Panc1 (cell line): ENCODE measurements around the gene SELENOM. TPM values are rescaled to one million over a fixed set of nuclear protein-coding genes. Genes with fewer than 3 reads are reported as not detected.
A peak's percentile ranks its signal among the peaks of the same experiment; 100 is the strongest.

ENCODE experiments used
- ATAC-seq: fragments of 200-7000 bp; cut with Tn5 transposase; 2 replicates; pipeline ENCODE4 v1.9.1; 2020; ENCODE audit warnings: mild to moderate bottlenecking, moderate library complexity
- BruUV-seq: library from RNA; stranded (reverse); fragments of 400-500 nt; replicated peaks from 2 replicates; lab custom pipeline; 2021; lab: Mats Ljungman, UMichigan
- CTCF ChIA-PET: fragments of 300-600 bp; sonication (Branson Sonifier 250); formaldehyde crosslinking; loops from one replicate; lab custom pipeline; 2022; ENCODE audit warnings: antibody characterized with exemption; lab: Charles Lee
- POLR2A ChIA-PET: fragments of 300-600 bp; sonication (Branson Sonifier 250); formaldehyde crosslinking; loops from one replicate; lab custom pipeline; 2022; ENCODE audit warnings: antibody characterized with exemption; lab: Charles Lee
- DNase-seq: peaks from one replicate; pipeline ENCODE4 v3.0.0-alpha.2; 2010; ENCODE audit warnings: low read depth, low spot score
- H3K27ac ChIP-seq: 2 replicates; pipeline ENCODE4 v1.5.1; 2011; ENCODE audit warnings: mild to moderate bottlenecking, low read length, inconsistent platforms
- H3K27me3 ChIP-seq: fragments of 200-500 bp; sonication (Bioruptor generic); 2 replicates; pipeline ENCODE4 v1.6.0; 2014; ENCODE audit warnings: low read length, inconsistent platforms; ENCODE audit not compliant: control insufficient read depth, insufficient read depth
- H3K36me3 ChIP-seq: fragments of 200-500 bp; sonication (Bioruptor generic); 2 replicates; pipeline ENCODE4 v1.5.1; 2014; ENCODE audit warnings: inconsistent platforms, mild to moderate bottlenecking, low read length, moderate library complexity; ENCODE audit not compliant: control insufficient read depth, insufficient read depth
- H3K4me1 ChIP-seq: 2 replicates; pipeline ENCODE4 v1.5.1; 2011; ENCODE audit warnings: inconsistent platforms, mild to moderate bottlenecking, low read length, moderate library complexity; ENCODE audit not compliant: control insufficient read depth, insufficient read depth
- H3K4me3 ChIP-seq, 2 experiments: 2 replicates each; pipeline ENCODE4 v1.5.1; 2011 to 2012; ENCODE audit warnings: low read depth in 2 of 2, low read length in 2 of 2, mild to moderate bottlenecking in 2 of 2, inconsistent platforms in 1 of 2, moderate library complexity in 1 of 2
- H3K9me3 ChIP-seq: fragments of 200-500 bp; sonication (Bioruptor generic); 2 replicates; pipeline ENCODE4 v1.5.1; 2014; ENCODE audit warnings: low read depth, mild to moderate bottlenecking, inconsistent platforms, low read length, moderate library complexity; ENCODE audit not compliant: control insufficient read depth, insufficient read depth
- POLR2AphosphoS5 ChIP-seq: IDR thresholded peaks from 2 replicates; pipeline ENCODE4 v1.6.1; 2012; ENCODE audit warnings: mild to moderate bottlenecking, low read depth, low read length, moderate library complexity
- SIN3A ChIP-seq: IDR thresholded peaks from 2 replicates; pipeline ENCODE4 v1.6.1; 2012; ENCODE audit warnings: low read depth, mild to moderate bottlenecking, low read length, moderate library complexity, borderline replicate concordance; ENCODE audit not compliant: insufficient read depth
- TCF7L2 ChIP-seq: IDR thresholded peaks from 2 replicates; pipeline ENCODE4 v1.6.1; 2011; ENCODE audit warnings: mild to moderate bottlenecking, low read depth, low read length, inconsistent platforms
- in situ Hi-C: cut with HindIII; loops from 2 replicates; pipeline ENCODE4 v1.10.0; 2016; ENCODE audit warnings: low sequenced_read_pairs, low pct_unique_long_range_greater_than_20kb
- intact Hi-C: fragments of 100-400 bp; cut with micrococcal nuclease; formaldehyde crosslinking; loops from one replicate; pipeline ENCODE4 v1.10.0; 2022; ENCODE audit not compliant: unreplicated experiment
- total RNA-seq: library from RNA; stranded (reverse); gene quantifications from one replicate; pipeline ENCODE4 v1.2.1, GENCODE V29; 2021; ENCODE audit not compliant: unreplicated experiment
- TF ChIP-seq, protein P1 (sequence below), 2 experiments: IDR thresholded peaks; 2 replicates each; pipeline ENCODE4 v1.6.1; 2011 to 2012; ENCODE audit warnings: low read depth in 2 of 2, control low read depth in 1 of 2, low read length in 1 of 2, mild to moderate bottlenecking in 1 of 2, moderate library complexity in 1 of 2; ENCODE audit not compliant: insufficient read depth in 1 of 2
- TF ChIP-seq, protein P2 (sequence below): fragments of 450-650 bp; IDR thresholded peaks from 2 replicates; pipeline ENCODE4 v1.5.1; 2017; ENCODE audit warnings: mild to moderate bottlenecking

SELENOM gene
- total RNA-seq, 1 experiment from 2014 or later = 84.4 TPM

DNA sequence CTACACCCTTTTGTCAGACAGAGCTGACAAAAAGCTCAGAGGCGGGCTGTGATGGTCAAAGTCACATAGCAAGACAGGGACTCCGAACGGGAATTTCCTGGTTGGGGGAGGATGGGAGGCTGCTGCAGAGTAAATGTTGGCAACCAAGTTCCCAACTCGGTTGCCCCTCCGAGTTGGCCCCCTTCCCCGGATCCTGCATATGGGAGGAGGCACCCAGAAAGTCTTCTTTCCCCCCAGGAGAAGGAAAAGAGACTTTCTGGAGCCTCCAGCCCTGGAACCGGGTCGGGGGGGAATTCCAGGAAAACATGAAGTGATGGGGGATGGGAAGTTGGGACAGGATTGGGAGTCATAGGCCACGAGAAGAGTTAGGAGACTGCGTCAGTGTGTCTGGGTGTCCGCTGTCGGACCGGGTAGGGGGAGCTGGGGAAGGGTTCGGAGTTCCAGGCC, 614 bp downstream of the SELENOM start:
- Histone ChIP-seq H3K4me1 (no peaks in the 10 kb centered on the region; the same call in 1 of the 2 replicates), H3K4me3 (peak overlapping the region; percentile 70 to 81), H3K27ac (peak overlapping the region; percentile 75), H3K27me3 (no peaks in the 10 kb centered on the region), H3K9me3 (no peaks in the 10 kb centered on the region), H3K36me3 (peaks cover 2% of the 10 kb centered on the region; the same call in 1 of the 2 replicates)
- peak; percentile 42 for ATAC-seq
- DNase-seq = no peak
- intact Hi-C loops (no loop called here), in situ Hi-C loops (no loop called here)
- POLR2A ChIA-PET = no interaction called here
- no TSS peak for BruUV-seq
- CTCF ChIA-PET = no interaction called here
- TF ChIP-seq, protein P1, sequence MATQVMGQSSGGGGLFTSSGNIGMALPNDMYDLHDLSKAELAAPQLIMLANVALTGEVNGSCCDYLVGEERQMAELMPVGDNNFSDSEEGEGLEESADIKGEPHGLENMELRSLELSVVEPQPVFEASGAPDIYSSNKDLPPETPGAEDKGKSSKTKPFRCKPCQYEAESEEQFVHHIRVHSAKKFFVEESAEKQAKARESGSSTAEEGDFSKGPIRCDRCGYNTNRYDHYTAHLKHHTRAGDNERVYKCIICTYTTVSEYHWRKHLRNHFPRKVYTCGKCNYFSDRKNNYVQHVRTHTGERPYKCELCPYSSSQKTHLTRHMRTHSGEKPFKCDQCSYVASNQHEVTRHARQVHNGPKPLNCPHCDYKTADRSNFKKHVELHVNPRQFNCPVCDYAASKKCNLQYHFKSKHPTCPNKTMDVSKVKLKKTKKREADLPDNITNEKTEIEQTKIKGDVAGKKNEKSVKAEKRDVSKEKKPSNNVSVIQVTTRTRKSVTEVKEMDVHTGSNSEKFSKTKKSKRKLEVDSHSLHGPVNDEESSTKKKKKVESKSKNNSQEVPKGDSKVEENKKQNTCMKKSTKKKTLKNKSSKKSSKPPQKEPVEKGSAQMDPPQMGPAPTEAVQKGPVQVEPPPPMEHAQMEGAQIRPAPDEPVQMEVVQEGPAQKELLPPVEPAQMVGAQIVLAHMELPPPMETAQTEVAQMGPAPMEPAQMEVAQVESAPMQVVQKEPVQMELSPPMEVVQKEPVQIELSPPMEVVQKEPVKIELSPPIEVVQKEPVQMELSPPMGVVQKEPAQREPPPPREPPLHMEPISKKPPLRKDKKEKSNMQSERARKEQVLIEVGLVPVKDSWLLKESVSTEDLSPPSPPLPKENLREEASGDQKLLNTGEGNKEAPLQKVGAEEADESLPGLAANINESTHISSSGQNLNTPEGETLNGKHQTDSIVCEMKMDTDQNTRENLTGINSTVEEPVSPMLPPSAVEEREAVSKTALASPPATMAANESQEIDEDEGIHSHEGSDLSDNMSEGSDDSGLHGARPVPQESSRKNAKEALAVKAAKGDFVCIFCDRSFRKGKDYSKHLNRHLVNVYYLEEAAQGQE (IDR thresholded peaks at IDR 0.05; ENCODE audit: insufficient read depth in 1 of 2, low read depth in 2 of 2, low read length in 1 of 2) = no peak
- TF ChIP-seq POLR2AphosphoS5 = no peak
- TF ChIP-seq, protein P2, sequence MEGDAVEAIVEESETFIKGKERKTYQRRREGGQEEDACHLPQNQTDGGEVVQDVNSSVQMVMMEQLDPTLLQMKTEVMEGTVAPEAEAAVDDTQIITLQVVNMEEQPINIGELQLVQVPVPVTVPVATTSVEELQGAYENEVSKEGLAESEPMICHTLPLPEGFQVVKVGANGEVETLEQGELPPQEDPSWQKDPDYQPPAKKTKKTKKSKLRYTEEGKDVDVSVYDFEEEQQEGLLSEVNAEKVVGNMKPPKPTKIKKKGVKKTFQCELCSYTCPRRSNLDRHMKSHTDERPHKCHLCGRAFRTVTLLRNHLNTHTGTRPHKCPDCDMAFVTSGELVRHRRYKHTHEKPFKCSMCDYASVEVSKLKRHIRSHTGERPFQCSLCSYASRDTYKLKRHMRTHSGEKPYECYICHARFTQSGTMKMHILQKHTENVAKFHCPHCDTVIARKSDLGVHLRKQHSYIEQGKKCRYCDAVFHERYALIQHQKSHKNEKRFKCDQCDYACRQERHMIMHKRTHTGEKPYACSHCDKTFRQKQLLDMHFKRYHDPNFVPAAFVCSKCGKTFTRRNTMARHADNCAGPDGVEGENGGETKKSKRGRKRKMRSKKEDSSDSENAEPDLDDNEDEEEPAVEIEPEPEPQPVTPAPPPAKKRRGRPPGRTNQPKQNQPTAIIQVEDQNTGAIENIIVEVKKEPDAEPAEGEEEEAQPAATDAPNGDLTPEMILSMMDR = no peak
- TF ChIP-seq TCF7L2 = no peak
- TF ChIP-seq SIN3A = no peak

DNA sequence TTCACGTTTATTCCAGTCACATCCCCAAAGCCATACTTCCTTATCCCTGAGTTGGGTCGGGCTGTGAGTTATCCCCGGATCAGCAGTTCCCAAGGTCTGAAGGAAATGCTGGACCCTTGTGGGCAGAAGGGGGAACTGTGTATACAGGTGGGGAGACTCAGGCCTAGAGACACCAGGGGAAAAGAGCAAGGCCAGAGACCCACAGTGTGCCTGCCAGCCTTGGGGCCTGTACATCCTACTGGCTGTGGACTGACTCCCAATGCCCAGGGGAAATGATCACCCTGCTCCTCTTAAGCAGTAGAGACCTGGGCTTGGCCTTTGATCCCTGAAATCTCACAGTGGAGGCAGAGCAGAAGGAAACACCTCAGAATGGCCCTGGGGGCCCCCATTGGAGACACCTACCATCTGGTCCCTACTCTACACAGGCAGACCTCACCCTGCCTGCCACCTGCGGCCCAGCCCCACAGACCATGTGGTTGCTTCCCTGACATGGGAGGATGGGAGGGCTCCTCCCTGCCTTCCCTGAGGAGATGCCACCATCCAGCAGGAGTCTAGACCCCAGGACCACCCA, 1.3 kb downstream of the SELENOM start:
- TF ChIP-seq SIN3A = no peak
- TF ChIP-seq TCF7L2 = no peak
- TF ChIP-seq, protein P1 (IDR thresholded peaks at IDR 0.05; ENCODE audit: insufficient read depth in 1 of 2, low read depth in 2 of 2, low read length in 1 of 2) = no peak
- no peak for TF ChIP-seq POLR2AphosphoS5
- TF ChIP-seq, protein P2 = no peak
- intact Hi-C loops (no loop called here), in situ Hi-C loops (no loop called here)
- H3K27ac ChIP-seq = no peak overlapping the region
- no TSS peak for BruUV-seq
- no peaks in the 10 kb centered on the region for H3K27me3 ChIP-seq
- peaks cover 2% of the 10 kb centered on the region; the same call in 1 of the 2 replicates for H3K36me3 ChIP-seq
- no peaks in the 10 kb centered on the region for H3K9me3 ChIP-seq
- POLR2A ChIA-PET = no interaction called here
- H3K4me3 ChIP-seq = peak overlapping the region; percentile 70 to 81
- no peaks in the 10 kb centered on the region; the same call in 1 of the 2 replicates for H3K4me1 ChIP-seq
- CTCF ChIA-PET = no interaction called here
- DNase-seq = no peak
- ATAC-seq = peak; percentile 7; the same call in 1 of the 2 replicates
